ENCODE measurements around the gene CORIN.
"Not testable (repeated sequence)": the region's sequence is repeated elsewhere in the genome, so short reads cannot be mapped to it uniquely, and the experiment has no call there.

GRCh38 chr4:47555920-47556319, 281.9 kb downstream of the CORIN start:
- TF ChIP-seq CTCF (tag by site-specific recombination; IDR thresholded peaks at IDR 0.05); ZNF544 (tag by site-specific recombination; IDR thresholded peaks at IDR 0.05); MYNN (tag by site-specific recombination; IDR thresholded peaks at IDR 0.05; ENCODE audit: borderline replicate concordance); SCRT2 (tag by site-specific recombination; IDR thresholded peaks at IDR 0.05); ZNF114 (tag by site-specific recombination; IDR thresholded peaks at IDR 0.05); ZNF639 (tag by site-specific recombination; IDR thresholded peaks at IDR 0.05): not testable (repeated sequence)
